Skin of body (tissue), 2 donors: ENCODE data around the gene SATB1. TPM values are rescaled to one million over a fixed set of nuclear protein-coding genes. Genes with fewer than 3 reads are reported as not detected.

Experiments used
- DNase-seq: peaks from one replicate; lab custom pipeline; 2025; lab: John Stamatoyannopoulos, UW
- total RNA-seq: library from RNA; depleted of rRNA; stranded (reverse); fragments of >200 nt; gene quantifications from one replicate; pipeline ENCODE4 v1.2.3, GENCODE V29; 2014

SATB1 gene
- total RNA-seq, 1 donor from 2014 or later: 44.9 TPM

- no peak for DNase-seq
Observed at GRCh38 chr3:18432752-18433151, 7.6 kb upstream of the SATB1 start.

- no peak for DNase-seq
Observed at GRCh38 chr3:18431266-18431665, 6.1 kb upstream of the SATB1 start.

GRCh38 chr3:18428991-18429745 lies 4.0 kb upstream of the SATB1 start:
- no peak for DNase-seq

- DNase-seq: no peak
Observed at GRCh38 chr3:18428036-18428435, 2.9 kb upstream of the SATB1 start.

- DNase-seq: no peak
Observed at GRCh38 chr3:18426597-18427193, 1.6 kb upstream of the SATB1 start.

GRCh38 chr3:18425641-18426257 lies 610 bp upstream of the SATB1 start:
- no peak for DNase-seq

- no peak for DNase-seq
Observed at GRCh38 chr3:18424213-18424728, 868 bp downstream of the SATB1 start.

- DNase-seq: peak; percentile 47
Observed at GRCh38 chr3:18423401-18424212, 1.5 kb downstream of the SATB1 start.

GRCh38 chr3:18422972-18423371 lies 2.2 kb downstream of the SATB1 start:
- DNase-seq: no peak

- no peak for DNase-seq
Observed at GRCh38 chr3:18420555-18420954, 4.6 kb downstream of the SATB1 start.

GRCh38 chr3:18419232-18419631 lies 5.9 kb downstream of the SATB1 start:
- no peak for DNase-seq

GRCh38 chr3:18417904-18418572 lies 7.1 kb downstream of the SATB1 start:
- DNase-seq: no peak

- no peak for DNase-seq
Observed at GRCh38 chr3:18416332-18416731, 8.8 kb downstream of the SATB1 start.

GRCh38 chr3:18415839-18416238 lies 9.3 kb downstream of the SATB1 start:
- DNase-seq: no peak

- no peak for DNase-seq
Observed at GRCh38 chr3:18415167-18415566, 10.0 kb downstream of the SATB1 start.

- DNase-seq: no peak
Observed at GRCh38 chr3:18412684-18413083, 12.5 kb downstream of the SATB1 start.

- no peak for DNase-seq
Observed at GRCh38 chr3:18411541-18411940, 13.6 kb downstream of the SATB1 start.

GRCh38 chr3:18410205-18410604 lies 14.9 kb downstream of the SATB1 start:
- no peak for DNase-seq

GRCh38 chr3:18409266-18409665 lies 15.9 kb downstream of the SATB1 start:
- DNase-seq: no peak

- no peak for DNase-seq
Observed at GRCh38 chr3:18405141-18405540, 20.0 kb downstream of the SATB1 start.

- DNase-seq: no peak
Observed at GRCh38 chr3:18403061-18403460, 22.1 kb downstream of the SATB1 start.
